HG03097 (cell line): ENCODE results near the gene LITAFD.
A peak's percentile ranks its signal among the peaks of the same experiment; 100 is the strongest.

Source experiments
- ATAC-seq: cut with Tn5 transposase; IDR thresholded peaks from one replicate; pipeline ENCODE4 v1.9.1; 2021; ENCODE audit not compliant: unreplicated experiment, low FRiP score

The LITAFD gene

GRCh38 chr16:8890549-8890921 lies 8.4 kb downstream of the LITAFD start:
- ATAC-seq = no peak

GRCh38 chr16:8892101-8892575 lies 10.0 kb downstream of the LITAFD start:
- peak; percentile 23 for ATAC-seq

- ATAC-seq = no peak
These were observed 11.3 kb downstream of the LITAFD start for GRCh38 chr16:8893426-8893825.

- ATAC-seq = no peak
These were observed 12.0 kb downstream of the LITAFD start for GRCh38 chr16:8893976-8894690.

- ATAC-seq = no peak
These were observed 12.7 kb downstream of the LITAFD start for GRCh38 chr16:8894736-8895334.

- no peak for ATAC-seq
These were observed 16.6 kb downstream of the LITAFD start for GRCh38 chr16:8898660-8899318.

- no peak for ATAC-seq
These were observed 17.7 kb downstream of the LITAFD start for GRCh38 chr16:8899709-8900317.

GRCh38 chr16:8900343-8900742 lies 18.2 kb downstream of the LITAFD start:
- no peak for ATAC-seq

- no peak for ATAC-seq
These were observed 19.2 kb downstream of the LITAFD start for GRCh38 chr16:8901320-8901861.

- no peak for ATAC-seq
These were observed 20.9 kb downstream of the LITAFD start for GRCh38 chr16:8903004-8903403.

GRCh38 chr16:8904018-8904430 lies 21.9 kb downstream of the LITAFD start:
- ATAC-seq = no peak

- ATAC-seq = no peak
These were observed 23.1 kb downstream of the LITAFD start for GRCh38 chr16:8905168-8905762.

GRCh38 chr16:8905795-8906591 lies 23.8 kb downstream of the LITAFD start:
- no peak for ATAC-seq

- no peak for ATAC-seq
These were observed 24.9 kb downstream of the LITAFD start for GRCh38 chr16:8907096-8907495.

GRCh38 chr16:8908810-8909468 lies 26.8 kb downstream of the LITAFD start:
- ATAC-seq = no peak

- no peak for ATAC-seq
These were observed 28.7 kb downstream of the LITAFD start for GRCh38 chr16:8910811-8911210.

GRCh38 chr16:8912793-8913192 lies 30.6 kb downstream of the LITAFD start:
- no peak for ATAC-seq

GRCh38 chr16:8914098-8914497 lies 31.9 kb downstream of the LITAFD start:
- ATAC-seq = no peak

- no peak for ATAC-seq
These were observed 33.7 kb downstream of the LITAFD start for GRCh38 chr16:8915722-8916301.
